NCI-H2107 treated with DMSO at 0.1 percent for 48 hours (cell line): ENCODE data around the gene PRDM2.
"Not testable (repeated sequence)": the region's sequence is repeated elsewhere in the genome, so short reads cannot be mapped to it uniquely, and the experiment has no call there.

Experiments
- DNase-seq: peaks from one replicate; lab custom pipeline; 2025; ENCODE audit not compliant: unreplicated experiment; lab: John Stamatoyannopoulos, UW

PRDM2 gene

GRCh38 chr1:13700521-13701270 is 708 bp downstream of the PRDM2 start:
- no peak for DNase-seq

- DNase-seq = no peak
Measured at GRCh38 chr1:13701271-13701640, 1.3 kb downstream of the PRDM2 start.

GRCh38 chr1:13702425-13703127 is 2.6 kb downstream of the PRDM2 start:
- no peak for DNase-seq

GRCh38 chr1:13703128-13703513 is 3.1 kb downstream of the PRDM2 start:
- no peak for DNase-seq

- no peak for DNase-seq
Measured at GRCh38 chr1:13703558-13704490, 3.8 kb downstream of the PRDM2 start.

GRCh38 chr1:13706046-13706445 is 6.1 kb downstream of the PRDM2 start:
- DNase-seq = no peak

- DNase-seq = no peak
Measured at GRCh38 chr1:13707164-13707563, 7.2 kb downstream of the PRDM2 start.

GRCh38 chr1:13708380-13708982 is 8.5 kb downstream of the PRDM2 start:
- DNase-seq = no peak

GRCh38 chr1:13710086-13710485 is 10.1 kb downstream of the PRDM2 start:
- DNase-seq = no peak

GRCh38 chr1:13714851-13715250 is 14.9 kb downstream of the PRDM2 start:
- DNase-seq = no peak

- not testable (repeated sequence) for DNase-seq
Measured at GRCh38 chr1:13715616-13716287, 15.8 kb downstream of the PRDM2 start.

- no peak for DNase-seq
Measured at GRCh38 chr1:13722808-13723360, 22.9 kb downstream of the PRDM2 start.

- DNase-seq = no peak
Measured at GRCh38 chr1:13723810-13724209, 23.8 kb downstream of the PRDM2 start.

GRCh38 chr1:13725714-13726175 is 25.8 kb downstream of the PRDM2 start:
- no peak for DNase-seq

GRCh38 chr1:13728091-13728715 is 28.2 kb downstream of the PRDM2 start:
- no peak for DNase-seq

GRCh38 chr1:13730291-13730690 is 30.3 kb downstream of the PRDM2 start:
- no peak for DNase-seq

- DNase-seq = no peak
Measured at GRCh38 chr1:13730751-13731482, 30.9 kb downstream of the PRDM2 start.

GRCh38 chr1:13731897-13732296 is 31.9 kb downstream of the PRDM2 start:
- no peak for DNase-seq
